ENCODE data around the gene LEMD3.

LEMD3 gene

DNA sequence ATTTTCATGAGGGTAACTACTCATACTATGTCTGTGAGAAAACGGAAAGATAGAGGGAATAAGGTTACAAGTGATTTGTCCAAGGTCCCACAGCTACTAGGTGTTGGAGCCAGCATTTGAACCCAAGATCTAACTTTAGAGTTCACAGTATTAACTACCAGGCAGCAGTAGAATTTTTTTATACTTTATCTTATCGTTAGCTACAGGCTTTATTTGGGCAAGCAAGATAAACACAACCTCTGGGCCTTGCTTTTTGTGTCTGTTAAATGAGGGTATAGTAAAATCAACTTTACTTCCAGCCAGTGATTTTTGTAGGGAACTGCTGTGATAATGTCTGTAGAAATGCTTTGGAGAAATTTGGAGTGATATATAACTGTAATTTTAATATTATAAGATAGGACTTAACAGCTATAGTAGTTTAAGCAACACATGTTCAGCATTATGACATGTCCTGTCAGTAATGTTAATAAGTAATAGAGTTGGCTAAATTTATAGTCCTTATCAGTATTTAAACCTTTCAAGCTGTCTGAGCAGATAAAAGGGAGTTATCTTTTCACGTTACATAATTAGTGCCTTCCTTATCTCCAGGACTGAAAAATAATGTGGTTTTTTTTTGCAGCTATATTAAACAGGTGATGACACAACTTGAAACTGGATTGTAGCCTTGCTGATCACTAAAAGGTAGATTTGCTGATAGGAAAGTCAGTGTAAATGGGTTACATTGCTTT, 12.8 kb downstream of the LEMD3 start:
- no peak overlapping the region for H3K4me3 ChIP-seq
- no peaks in the 10 kb centered on the region for H3K27me3 ChIP-seq
- no peaks in the 10 kb centered on the region for H3K9me3 ChIP-seq
- no peak for DNase-seq
- H3K27ac ChIP-seq = no peak overlapping the region
- peaks cover 0 to 6% (median 0%) of the 10 kb centered on the region in 3 donors for H3K36me3 ChIP-seq
- TF ChIP-seq, protein P1, sequence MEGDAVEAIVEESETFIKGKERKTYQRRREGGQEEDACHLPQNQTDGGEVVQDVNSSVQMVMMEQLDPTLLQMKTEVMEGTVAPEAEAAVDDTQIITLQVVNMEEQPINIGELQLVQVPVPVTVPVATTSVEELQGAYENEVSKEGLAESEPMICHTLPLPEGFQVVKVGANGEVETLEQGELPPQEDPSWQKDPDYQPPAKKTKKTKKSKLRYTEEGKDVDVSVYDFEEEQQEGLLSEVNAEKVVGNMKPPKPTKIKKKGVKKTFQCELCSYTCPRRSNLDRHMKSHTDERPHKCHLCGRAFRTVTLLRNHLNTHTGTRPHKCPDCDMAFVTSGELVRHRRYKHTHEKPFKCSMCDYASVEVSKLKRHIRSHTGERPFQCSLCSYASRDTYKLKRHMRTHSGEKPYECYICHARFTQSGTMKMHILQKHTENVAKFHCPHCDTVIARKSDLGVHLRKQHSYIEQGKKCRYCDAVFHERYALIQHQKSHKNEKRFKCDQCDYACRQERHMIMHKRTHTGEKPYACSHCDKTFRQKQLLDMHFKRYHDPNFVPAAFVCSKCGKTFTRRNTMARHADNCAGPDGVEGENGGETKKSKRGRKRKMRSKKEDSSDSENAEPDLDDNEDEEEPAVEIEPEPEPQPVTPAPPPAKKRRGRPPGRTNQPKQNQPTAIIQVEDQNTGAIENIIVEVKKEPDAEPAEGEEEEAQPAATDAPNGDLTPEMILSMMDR (IDR thresholded peaks at IDR 0.05) = no peak
- intact Hi-C loops (cut with DNase I; ENCODE audit: low total_unique reads) = no loop called here
- peaks cover 0 to 47% (median 3%) of the 10 kb centered on the region in 4 donors for H3K4me1 ChIP-seq

DNA sequence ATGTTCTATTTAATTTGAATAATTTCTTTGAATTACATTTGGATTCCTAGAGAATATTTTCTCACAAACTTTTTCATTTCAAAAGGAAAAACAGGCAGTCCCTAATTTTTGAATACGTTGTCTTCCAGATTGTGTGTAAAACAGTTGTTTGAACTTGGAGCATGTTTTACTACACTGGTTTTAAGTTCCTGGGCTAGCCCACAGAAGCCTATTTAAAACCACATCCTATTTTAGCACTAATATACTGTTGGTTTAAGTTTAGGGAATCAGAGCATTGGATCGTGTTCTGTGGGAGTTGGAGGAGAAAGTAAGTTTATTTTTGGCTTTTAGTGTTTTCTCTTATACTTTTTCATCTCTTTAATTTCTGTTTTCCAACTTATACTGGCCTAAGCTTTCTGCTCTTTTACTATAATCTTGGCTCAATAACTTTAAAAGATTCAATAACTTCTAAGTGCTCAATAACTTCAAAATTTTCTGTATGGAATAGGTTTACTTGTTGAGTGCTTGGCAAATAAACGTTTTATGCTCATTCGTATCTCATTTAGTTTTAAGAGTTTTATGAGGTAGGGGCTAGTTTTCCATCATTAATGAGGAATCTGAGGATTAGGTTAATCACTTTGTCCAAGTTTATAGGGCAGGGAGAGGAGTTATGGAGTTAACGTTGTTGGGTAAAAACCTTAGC, 14.9 kb downstream of the LEMD3 start:
- Histone ChIP-seq H3K4me3 (no peak overlapping the region), H3K27me3 (no peaks in the 10 kb centered on the region), H3K9me3 (no peaks in the 10 kb centered on the region), H3K4me1 (peaks cover 0 to 67% (median 7%) of the 10 kb centered on the region in 4 donors), H3K36me3 (no peaks in the 10 kb centered on the region), H3K27ac (no peak overlapping the region)
- TF ChIP-seq, protein P1 (IDR thresholded peaks at IDR 0.05) = no peak
- intact Hi-C loops (cut with DNase I; ENCODE audit: low total_unique reads) = no loop called here
- no peak for DNase-seq

DNA sequence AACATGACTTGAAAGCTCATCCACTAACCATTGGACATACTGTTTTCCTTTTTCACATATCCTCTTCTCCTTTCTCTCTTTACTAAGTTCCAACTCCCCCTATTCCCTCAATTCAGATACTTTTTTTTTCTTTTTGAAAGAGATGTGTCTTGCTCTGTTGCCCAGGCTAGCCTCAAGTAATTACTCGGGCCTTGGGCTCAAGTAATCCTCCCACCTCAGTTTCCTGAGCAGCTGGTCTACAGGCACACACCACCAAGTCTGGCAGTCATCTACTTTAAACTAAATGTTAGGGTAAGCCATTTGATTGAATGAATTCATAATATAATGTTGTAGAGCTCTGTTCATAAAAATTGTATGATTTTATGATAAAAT, 15.5 kb downstream of the LEMD3 start:
- no peaks in the 10 kb centered on the region for H3K9me3 ChIP-seq
- H3K4me1 ChIP-seq = peaks cover 0 to 68% (median 6%) of the 10 kb centered on the region in 4 donors
- TF ChIP-seq, protein P1 (IDR thresholded peaks at IDR 0.05) = no peak
- no peaks in the 10 kb centered on the region for H3K27me3 ChIP-seq
- no peak overlapping the region for H3K4me3 ChIP-seq
- intact Hi-C loops (cut with DNase I; ENCODE audit: low total_unique reads) = no loop called here
- no peaks in the 10 kb centered on the region for H3K36me3 ChIP-seq
- no peak overlapping the region for H3K27ac ChIP-seq
- DNase-seq = no peak

DNA sequence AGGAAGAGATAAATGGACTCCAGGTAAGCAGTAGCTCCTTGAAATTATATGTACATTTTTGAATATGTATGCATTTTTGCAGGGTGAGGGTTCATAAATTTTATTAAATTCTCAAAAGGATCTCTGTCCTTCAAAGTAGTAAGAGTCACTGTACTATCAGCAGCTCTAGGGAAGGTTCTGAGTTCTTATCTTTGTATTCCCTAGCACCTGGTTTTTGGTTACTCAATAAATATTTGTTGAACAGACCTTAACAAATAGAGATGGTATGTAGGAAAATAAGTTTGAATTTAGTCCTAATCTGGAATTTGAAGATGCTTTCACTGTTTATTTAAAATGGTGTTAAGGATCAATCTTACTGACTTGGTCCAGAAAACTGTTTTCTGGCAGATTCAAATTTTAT, 18.3 kb downstream of the LEMD3 start:
- TF ChIP-seq, protein P1 (IDR thresholded peaks at IDR 0.05) = no peak
- Histone ChIP-seq H3K4me3 (no peak overlapping the region), H3K9me3 (no peaks in the 10 kb centered on the region), H3K36me3 (no peaks in the 10 kb centered on the region), H3K4me1 (peaks cover 0 to 59% (median 5%) of the 10 kb centered on the region in 4 donors), H3K27ac (no peak overlapping the region), H3K27me3 (no peaks in the 10 kb centered on the region)
- intact Hi-C loops (cut with DNase I; ENCODE audit: low total_unique reads) = no loop called here
- DNase-seq = no peak

DNA sequence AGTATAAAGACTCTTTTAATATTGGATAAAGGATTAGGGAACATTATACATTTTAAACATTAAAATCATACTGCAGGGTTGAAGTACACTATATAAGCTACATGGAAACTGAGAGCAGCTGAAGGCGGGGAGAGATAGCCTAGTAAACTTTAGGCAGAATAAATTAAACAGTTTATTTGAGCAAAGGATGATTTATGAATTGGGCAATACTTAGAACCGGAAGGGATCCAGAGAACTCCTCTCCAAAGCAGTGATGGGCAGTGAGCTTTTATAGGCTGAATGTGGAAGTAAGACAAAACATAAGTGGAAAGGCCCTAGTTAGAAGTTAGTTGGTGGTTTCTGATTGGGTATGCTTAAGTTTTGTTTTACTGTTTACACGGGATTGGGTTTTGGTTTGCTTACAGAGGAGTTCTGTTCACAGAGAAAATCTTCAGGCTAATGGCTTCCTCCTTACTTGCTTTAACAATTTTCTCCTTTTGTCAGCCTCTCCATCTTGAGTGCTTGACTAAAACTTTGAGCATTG, 18.9 kb downstream of the LEMD3 start:
- intact Hi-C loops (cut with DNase I; ENCODE audit: low total_unique reads) = no loop called here

More for the DNA sequence above, 18.9 kb downstream of the LEMD3 start:
- TF ChIP-seq, protein P1 (IDR thresholded peaks at IDR 0.05) = no peak
- Histone ChIP-seq H3K27ac (no peak overlapping the region), H3K4me3 (no peak overlapping the region), H3K36me3 (no peaks in the 10 kb centered on the region), H3K27me3 (no peaks in the 10 kb centered on the region), H3K4me1 (peaks cover 0 to 65% (median 5%) of the 10 kb centered on the region in 4 donors), H3K9me3 (no peaks in the 10 kb centered on the region)
- DNase-seq = no peak

Measured in tibial artery (tissue), 4 donors.